DND-41 (cell line): Measurements from ENCODE around the gene GABRR2.

Source experiments
- CTCF ChIP-seq: IDR thresholded peaks from 2 replicates; pipeline ENCODE4 v1.5.1; 2012; ENCODE audit warnings: borderline replicate concordance, low read length, moderate library complexity, mild to moderate bottlenecking; ENCODE audit not compliant: poor library complexity, severe bottlenecking; ENCODE audit errors: extremely low read depth
- EZH2 ChIP-seq: IDR thresholded peaks from 3 replicates; pipeline ENCODE4 v1.6.1; 2012; ENCODE audit warnings: borderline replicate concordance, low read depth, mild to moderate bottlenecking, moderate library complexity, low read length, inconsistent platforms; ENCODE audit not compliant: severe bottlenecking

GRCh38 chr6:89348372-89348771 is 33.3 kb upstream of the GABRR2 start:
- TF ChIP-seq CTCF, result no peak
- no peak for TF ChIP-seq EZH2
